H1 (cell line): Measurements from ENCODE around the gene VSNL1. TPM values are rescaled to one million over a fixed set of nuclear protein-coding genes. Genes with fewer than 3 reads are reported as not detected.

ENCODE experiments used
- BRCA1 ChIP-seq: IDR thresholded peaks from 2 replicates; pipeline ENCODE4 v1.6.1; 2012; ENCODE audit warnings: low read depth, low read length, improper control_type of control experiment
- CBX5 ChIP-seq: fragments of 300-800, 300-1000 bp; sonication (generic); IDR thresholded peaks from 2 replicates; pipeline ENCODE4 v1.7.1; 2016; ENCODE audit warnings: antibody characterized with exemption, low read length, low read depth
- EZH2 ChIP-seq: fragments of 200-600 bp; sonication (generic); IDR thresholded peaks from 2 replicates; pipeline ENCODE4 v1.7.1; 2012; ENCODE audit warnings: low read depth, mild to moderate bottlenecking, moderate library complexity, low read length, inconsistent platforms; ENCODE audit not compliant: severe bottlenecking
- JUND ChIP-seq: IDR thresholded peaks from 2 replicates; pipeline ENCODE4 v1.6.1; 2011; ENCODE audit warnings: mild to moderate bottlenecking, improper control_type of control experiment, low read length
- RAD21 ChIP-seq, 2 experiments: IDR thresholded peaks in 1 of 2; conservative IDR thresholded peaks in 1 of 2; 2 replicates each; pipeline ENCODE4 v1.6.1; 2011; ENCODE audit warnings: low read depth in 2 of 2, low read length in 2 of 2, improper control_type of control experiment in 1 of 2, inconsistent platforms in 1 of 2, mild to moderate bottlenecking in 1 of 2, moderate library complexity in 1 of 2
- SP1 ChIP-seq: IDR thresholded peaks from 2 replicates; pipeline ENCODE4 v1.6.1; 2011; ENCODE audit warnings: low read depth, low read length
- SP2 ChIP-seq: IDR thresholded peaks from 2 replicates; pipeline ENCODE4 v1.6.1; 2012; ENCODE audit warnings: mild to moderate bottlenecking, low read length, inconsistent platforms
- SRF ChIP-seq: IDR thresholded peaks from 2 replicates; pipeline ENCODE4 v1.6.1; 2011; ENCODE audit warnings: mild to moderate bottlenecking, low read depth, low read length, moderate library complexity
- TAF7 ChIP-seq: optimal IDR thresholded peaks from 2 replicates; pipeline ENCODE3; 2011; ENCODE audit warnings: low read depth, mild to moderate bottlenecking, inconsistent platforms, low read length, moderate library complexity, borderline replicate concordance
- TEAD4 ChIP-seq: IDR thresholded peaks from 2 replicates; pipeline ENCODE4 v1.6.1; 2012; ENCODE audit warnings: low read depth, low read length, inconsistent platforms, mixed read lengths
- YY1 ChIP-seq: IDR thresholded peaks from 2 replicates; pipeline ENCODE4 v1.6.1; 2011; ENCODE audit warnings: low read depth, mild to moderate bottlenecking, low read length
- polyA plus RNA-seq, 7 experiments: library from polyadenylated mRNA; depleted of rRNA in 3 of 7; stranded (reverse) in 5 of 7; unstranded in 2 of 7; fragments of >200 nt in 5 of 7; fragments of 200-250 nt in 2 of 7; gene quantifications; 1 replicate in 5 of 7; 2 replicates in 1 of 7; 4 replicates in 1 of 7; pipeline versions ENCODE4 v1.2.1 to v1.2.3, GENCODE V29; 2011 to 2013; ENCODE audit warnings: missing spikeins in 2 of 7, mixed read lengths in 2 of 7
- total RNA-seq: library from RNA; stranded (reverse); fragmentation: NEBNext Ultra II Directional; extraction: Animal tissue kit (Norgen Biotek cat#: 25700); gene quantifications from 2 replicates; pipeline ENCODE4 v1.2.1, GENCODE V29; 2021
- TF ChIP-seq, protein P1 (sequence below): IDR thresholded peaks from 2 replicates; pipeline ENCODE4 v1.6.1; 2012; ENCODE audit warnings: inconsistent platforms

Gene VSNL1
- total and polyA plus RNA-seq, 2 of the 8 experiments (the other 6 are each of a cell fraction or from before 2014, with no cell fraction given) = 49.4 to 108 TPM

GRCh38 chr2:17538022-17538843 lies 2.3 kb upstream of the VSNL1 start (continued):
- TF ChIP-seq BRCA1 = no peak
- TF ChIP-seq TEAD4 = peak; percentile 67
- TF ChIP-seq EZH2 = no peak
- TF ChIP-seq SRF = no peak
- no peak for TF ChIP-seq TAF7
- TF ChIP-seq RAD21 (IDR thresholded peaks at IDR 0.05 in 1 of 2, conservative IDR thresholded peaks at IDR 0.05 in 1 of 2; ENCODE audit: low read depth in 2 of 2, low read length in 2 of 2) = no peak
- TF ChIP-seq CBX5 = no peak
- TF ChIP-seq SP1 = peak; percentile 81
- no peak for TF ChIP-seq SP2
- TF ChIP-seq YY1 = peak; percentile 55; the same call in 1 of the 2 replicates
- no peak for TF ChIP-seq JUND
- TF ChIP-seq, protein P1, sequence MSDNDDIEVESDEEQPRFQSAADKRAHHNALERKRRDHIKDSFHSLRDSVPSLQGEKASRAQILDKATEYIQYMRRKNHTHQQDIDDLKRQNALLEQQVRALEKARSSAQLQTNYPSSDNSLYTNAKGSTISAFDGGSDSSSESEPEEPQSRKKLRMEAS = 0 out of 2 replicates have a peak, but pooled peaks have one; percentile 9
- TF ChIP-seq, all 59 proteins: peak for 6
